ENCODE results near the gene HDAC4.

HDAC4 gene

GRCh38 chr2:239159476-239159911 lies 241.3 kb downstream of the HDAC4 start:
- no peak for DNase-seq

DNA sequence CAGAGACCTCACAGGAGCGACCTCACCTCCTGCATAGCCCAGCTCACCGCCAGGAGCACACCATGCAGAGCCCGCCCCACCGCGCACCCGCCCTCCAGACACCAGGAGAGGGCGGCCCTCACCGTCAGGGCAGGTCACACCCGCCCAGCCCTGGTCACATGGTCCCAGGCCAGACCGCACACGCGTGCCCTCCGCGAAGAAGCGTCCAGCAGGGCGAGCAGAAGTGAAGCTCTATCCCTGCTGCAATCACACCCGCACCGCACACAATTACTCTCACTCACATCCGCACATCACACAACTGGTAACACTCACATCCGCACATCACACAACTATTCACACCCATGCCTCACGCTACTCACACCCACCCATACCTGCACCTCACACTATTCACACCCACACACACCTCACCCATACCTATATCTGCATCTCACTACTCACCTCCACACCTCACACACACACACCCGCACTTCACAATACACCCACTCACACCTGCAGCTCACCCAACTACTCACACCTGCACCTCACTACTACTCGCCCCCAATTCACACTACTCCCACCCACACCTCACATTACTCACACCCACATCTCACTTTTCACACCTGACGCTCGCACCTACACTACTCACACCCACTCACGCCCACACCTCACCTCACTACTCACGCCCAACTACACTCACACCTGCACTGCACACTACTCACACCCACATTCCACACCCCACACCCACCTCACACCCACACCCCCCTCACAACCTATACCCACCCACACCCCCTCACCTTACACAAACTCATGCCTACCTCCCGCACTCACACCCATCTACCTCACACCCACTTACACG lies 242.0 kb downstream of the HDAC4 start:
- DNase-seq = no peak

GRCh38 chr2:239157771-239158170 lies 243.0 kb downstream of the HDAC4 start:
- DNase-seq = peak; percentile 25

DNA sequence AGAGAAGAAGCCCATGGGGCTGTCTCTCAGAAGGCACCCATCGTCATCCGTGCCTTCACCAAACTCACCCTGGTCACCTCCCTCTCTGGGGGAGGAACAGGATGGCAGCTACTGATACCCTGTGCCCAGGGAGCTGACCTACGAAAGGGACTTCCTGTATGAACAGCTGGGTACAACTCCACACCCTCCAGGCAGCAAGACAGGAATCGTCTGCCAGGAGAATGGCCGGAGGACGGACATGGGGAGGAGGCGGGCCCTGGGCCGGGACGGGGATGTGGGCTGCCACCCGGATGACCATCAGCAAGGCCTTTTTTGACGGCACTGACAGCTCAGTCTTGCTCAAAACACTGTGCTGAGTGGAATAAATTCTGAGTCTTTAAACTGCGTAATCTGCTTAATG lies 243.6 kb downstream of the HDAC4 start:
- DNase-seq = no peak

DNA sequence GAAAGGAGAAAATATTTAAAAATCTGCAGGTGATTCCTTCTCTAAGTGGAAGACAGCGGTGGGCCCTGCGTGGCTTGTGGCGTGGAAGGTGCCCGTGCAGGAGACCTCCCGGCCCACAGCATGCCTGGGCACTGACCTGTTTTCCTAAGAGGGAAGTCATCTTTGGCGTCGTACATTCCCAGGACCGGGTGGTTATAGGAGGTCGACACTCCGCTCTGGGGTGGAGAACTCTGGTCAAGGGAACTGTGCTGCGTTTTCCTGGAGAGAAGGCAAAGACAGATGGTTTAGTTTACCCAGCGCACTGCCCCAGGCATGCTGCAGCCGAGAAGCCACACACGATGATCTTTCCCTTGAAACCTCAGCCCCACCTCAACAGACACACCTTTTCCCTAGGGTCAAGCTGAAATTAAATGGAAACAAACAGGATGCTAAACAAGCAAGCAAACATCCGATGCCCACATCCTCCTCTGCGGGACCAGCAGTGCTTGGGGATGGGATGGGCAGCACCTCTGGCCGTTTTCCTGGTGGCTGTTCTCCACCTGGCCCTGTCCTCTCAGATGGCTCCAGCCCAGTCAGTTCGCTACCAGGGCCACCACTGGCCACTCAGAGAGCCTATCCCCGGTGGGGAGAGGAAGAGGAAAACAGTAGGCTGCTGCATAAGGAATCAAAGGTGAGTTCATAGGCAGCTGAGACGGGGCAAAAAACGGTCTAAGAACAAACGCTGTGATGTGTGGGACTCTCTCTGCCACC lies 244.1 kb downstream of the HDAC4 start:
- no peak for DNase-seq

GRCh38 chr2:239155806-239156480 lies 244.9 kb downstream of the HDAC4 start:
- DNase-seq = no peak

GRCh38 chr2:239154971-239155805 lies 245.6 kb downstream of the HDAC4 start:
- DNase-seq = no peak

DNA sequence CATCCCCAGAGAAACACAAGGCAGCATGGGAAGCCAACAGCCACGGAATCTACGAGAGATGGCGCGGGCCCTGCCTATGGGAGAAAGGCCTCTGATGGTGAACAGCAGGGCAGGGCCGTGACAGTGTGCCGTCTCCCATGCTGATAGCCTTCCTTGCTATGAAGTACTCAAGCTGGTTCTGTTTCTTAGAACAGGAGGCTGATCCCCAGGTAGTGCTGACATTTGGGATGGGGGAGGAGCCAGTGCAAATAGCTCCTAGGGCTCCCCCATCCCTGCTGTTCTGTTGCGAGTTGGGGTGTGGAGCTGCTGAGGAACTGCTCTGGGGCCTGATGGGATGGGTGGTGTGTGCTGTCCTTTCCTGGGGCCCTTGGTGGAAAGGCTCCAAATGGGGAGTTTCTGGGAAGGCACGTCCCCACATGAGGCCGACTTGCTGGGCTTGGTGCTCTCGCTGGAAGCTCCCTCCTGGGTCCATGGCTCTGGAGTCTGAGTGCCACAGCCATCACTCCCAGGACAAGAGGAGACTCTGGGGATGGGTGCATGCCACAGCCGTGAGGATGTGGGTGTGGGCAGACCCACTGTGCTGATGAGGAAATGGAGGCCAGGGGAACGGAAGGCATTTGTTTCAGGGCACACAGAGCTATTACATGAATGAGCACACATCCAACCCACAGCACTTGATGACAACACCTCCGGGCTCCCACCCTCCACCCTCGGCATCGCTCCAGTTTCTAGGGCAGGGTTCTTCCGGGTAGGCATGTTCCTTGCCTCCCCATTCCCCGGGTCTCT lies 246.8 kb downstream of the HDAC4 start:
- no peak for DNase-seq

DNA sequence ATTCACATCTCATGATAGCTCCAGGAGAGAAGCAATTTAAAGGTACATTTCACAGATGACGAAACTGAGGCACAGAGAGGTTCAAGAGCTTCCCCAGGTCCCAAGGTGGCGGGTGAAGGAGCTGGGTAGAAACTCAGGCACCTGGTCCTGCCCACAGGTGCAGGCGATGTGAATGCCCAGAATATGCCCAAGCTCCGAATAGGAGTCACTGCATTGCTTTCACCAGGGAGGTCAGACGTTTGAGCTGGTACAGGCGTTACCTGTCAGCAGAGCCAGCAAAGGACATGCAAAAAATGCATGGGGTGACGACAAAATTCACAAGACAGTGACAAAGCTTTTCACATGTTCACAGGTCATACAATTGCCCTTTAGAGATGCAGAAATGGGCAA lies 247.9 kb downstream of the HDAC4 start:
- no peak for DNase-seq

DNA sequence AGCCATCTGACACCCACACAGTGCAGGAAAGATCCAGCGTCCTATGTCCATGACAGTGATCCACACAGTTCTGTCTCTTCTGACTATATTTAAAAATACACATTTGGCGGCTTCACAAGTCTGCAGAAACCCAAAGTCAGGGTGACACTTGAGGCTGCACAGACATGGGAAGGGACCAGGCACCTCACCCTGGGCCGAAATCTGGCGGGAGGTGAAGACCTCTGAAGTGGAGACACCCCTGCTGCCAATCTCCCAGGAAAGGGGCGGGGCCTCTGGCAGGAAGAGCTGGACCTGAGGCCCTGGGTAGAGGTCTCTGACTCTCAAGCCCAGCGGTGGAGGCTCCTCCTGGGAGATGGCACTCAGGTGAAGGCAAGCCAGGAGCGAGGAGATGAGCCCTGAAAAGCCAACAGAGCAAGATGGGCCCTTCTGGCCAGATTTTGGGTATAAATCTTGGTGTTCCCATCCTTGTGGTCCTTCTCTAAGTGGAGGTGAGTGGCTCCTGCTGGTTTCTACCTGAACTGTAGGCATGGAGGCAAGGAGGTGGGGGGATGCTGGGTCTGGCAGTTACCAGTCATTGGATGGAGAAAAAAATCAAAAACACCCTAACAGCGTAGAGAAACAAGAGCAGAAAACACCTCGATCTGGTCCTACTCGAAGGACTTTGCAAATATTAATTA lies 248.4 kb downstream of the HDAC4 start:
- DNase-seq = no peak

DNA sequence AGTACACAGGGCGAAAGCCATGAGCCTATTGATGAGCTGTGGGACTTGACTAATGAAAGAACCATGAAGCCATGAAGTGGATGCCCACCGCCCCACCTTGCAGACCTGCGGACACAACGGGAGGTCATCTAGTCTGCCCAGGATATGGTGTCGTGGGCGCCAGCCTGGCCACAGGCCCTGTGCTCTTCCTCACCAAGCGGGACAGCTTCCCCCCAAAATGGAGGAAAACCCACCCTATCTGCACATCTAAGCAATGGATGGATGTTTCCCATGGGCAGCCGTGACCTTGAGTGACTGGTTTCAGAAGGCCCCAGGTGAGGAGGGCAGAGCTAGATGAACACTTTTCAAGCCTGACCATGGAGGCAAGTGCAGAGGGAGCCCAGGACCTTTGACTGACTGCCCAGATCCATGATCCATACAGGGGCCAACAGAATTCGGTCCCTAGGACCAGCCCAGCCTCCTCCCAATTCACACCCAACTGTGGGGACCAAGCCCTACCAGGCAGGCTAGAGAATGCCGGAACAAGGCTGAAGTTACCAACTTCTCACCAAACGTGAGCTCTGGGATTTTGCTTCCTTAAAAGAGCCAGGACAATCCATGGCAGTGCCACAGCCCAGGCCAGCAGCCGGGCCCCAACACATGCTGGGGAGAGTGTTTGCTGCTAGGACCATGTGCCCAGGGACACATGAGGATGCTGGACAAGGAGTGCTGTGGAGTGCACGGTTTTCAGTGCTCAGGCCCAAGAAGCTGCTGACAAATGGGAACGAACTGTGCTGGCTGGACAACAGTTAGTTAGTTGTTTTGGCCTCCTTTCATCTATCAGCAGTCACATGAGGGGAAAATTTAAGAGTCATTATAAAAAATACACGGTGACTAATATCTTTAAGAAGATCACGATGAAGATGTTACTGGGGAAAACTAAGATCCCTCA lies 249.4 kb downstream of the HDAC4 start:
- DNase-seq = no peak

DNA sequence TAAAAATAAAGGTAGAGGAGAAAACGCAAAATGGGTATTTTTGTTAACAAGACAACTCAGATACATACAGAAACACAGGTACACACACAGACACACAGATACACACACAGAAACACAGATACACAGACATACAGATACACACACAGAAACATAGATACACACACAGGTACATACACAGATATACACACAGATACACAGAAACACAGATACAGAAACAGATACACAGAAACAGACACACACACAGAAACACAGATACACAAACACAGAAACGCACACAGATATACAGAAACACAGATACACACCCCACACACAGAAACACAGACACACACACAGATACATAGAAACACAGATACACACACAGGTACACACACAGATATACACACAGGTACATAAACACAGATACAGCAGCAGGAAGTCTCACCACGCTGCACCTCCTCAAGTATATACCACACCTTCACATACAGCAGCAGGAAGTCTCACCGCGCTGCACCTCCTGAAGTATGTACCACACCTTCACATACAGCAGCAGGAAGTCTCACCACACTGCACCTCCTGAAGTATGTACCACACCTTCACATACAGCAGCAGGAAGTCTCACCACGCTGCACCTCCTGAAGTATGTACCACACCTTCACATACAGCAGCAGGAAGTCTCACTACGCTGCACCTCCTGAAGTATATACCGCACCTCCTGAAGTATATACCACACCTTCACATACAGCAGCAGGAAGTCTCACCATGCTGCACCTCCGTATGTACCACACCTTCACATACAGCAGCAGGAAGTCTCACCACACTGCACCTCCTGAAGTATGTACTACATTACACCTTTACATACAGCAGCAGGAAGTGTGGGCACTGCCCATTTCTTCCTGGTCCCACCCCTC lies 250.5 kb downstream of the HDAC4 start:
- peak; percentile 39 for DNase-seq

DNA sequence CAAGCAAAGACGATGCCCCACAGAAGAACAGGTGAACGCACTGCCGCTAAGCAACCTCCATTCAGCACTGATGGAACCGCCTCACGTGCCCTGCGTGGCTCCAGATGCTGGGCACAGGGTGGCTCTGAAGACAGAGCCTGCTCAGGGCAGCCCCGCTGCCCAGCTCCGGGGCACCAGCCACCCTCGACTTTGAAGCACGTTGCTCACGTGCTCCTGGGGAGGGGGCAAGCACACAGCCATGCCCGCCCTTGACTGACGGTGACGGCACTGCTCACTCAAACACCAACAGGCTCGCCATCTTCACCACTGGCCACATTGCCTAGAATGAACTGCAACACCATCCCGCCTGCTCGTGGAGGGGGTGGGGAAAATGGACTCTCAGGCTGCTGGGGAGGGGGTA lies 251.3 kb downstream of the HDAC4 start:
- no peak for DNase-seq

GRCh38 chr2:239148495-239149200 lies 252.2 kb downstream of the HDAC4 start:
- DNase-seq = no peak

DNA sequence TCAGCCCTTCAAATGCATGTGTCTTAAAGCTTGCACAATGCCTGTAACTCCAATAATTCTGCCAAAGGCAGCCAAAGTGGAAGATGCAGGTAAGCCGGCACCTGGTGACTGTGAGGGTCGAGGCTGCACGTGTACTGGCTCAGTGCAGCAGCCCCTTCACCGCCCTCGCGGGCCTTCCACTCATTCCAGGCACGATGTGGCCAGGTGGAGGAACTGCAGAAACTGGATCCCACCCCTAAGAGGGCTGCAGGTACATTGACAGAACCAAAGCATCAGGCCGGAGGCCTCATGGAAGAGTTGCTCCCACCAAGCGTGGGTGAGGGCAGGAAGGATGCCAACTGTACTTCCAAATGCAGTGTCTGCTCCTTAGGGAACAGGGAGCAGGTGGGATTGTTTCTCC lies 253.4 kb downstream of the HDAC4 start:
- no peak for DNase-seq

GRCh38 chr2:239146741-239147181 lies 254.1 kb downstream of the HDAC4 start:
- no peak for DNase-seq

- no peak for DNase-seq
These were observed 254.7 kb downstream of the HDAC4 start for GRCh38 chr2:239146011-239146641.

- DNase-seq = no peak
These were observed 255.2 kb downstream of the HDAC4 start for GRCh38 chr2:239145601-239146000.

Data from DMS153 (cell line).